GM21723 (cell line): Measurements from ENCODE around the gene FOXI3.

ENCODE experiments used
- ATAC-seq: cut with Tn5 transposase; IDR thresholded peaks from one replicate; pipeline ENCODE4 v1.9.1; 2021; ENCODE audit warnings: mild to moderate bottlenecking, moderate library complexity; ENCODE audit not compliant: unreplicated experiment

FOXI3 gene

DNA sequence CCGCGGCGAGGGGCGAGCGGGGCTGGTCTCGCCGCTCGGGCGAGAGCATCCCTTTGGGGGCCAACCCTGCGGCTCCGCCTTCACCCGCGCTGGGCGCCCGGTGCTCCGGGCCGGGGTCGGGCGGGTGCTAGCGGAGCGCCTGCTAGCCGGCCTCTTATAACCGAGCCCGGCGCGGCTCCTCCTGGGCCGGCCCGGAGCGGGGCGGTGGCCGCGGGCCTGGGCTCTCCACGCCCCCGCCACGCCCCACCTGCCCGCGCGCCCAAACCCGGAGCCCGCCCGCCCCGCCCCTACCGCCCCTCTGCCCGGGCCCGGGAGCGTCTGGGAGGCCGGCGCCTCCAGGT lies at the start of gene FOXI3:
Gene FOXI3, minus strand, starts transcription at position 129 of the 341 bp plus-strand sequence. CDS start 158 bp downstream, outside the sequence.
- ATAC-seq, result no peak

DNA sequence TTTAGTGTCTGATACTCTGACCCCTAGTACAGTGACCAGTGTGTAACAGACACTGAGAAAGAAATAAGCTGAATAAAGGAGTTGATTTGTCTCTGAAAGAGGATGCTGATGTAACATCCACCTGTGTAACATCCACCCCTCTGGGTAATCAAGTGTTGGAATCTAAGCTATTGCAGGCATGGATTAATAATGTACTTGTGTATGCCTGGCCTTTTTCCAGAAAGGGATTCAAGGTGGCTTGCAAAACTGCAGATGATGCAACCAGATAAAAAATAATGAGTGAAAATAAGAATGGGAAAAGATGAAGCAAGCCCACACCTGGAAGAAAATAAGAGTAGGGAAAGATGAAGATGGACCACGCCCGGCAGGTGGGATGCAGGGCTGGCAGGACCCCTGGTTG lies 48.2 kb upstream of the FOXI3 start:
- no peak for ATAC-seq

DNA sequence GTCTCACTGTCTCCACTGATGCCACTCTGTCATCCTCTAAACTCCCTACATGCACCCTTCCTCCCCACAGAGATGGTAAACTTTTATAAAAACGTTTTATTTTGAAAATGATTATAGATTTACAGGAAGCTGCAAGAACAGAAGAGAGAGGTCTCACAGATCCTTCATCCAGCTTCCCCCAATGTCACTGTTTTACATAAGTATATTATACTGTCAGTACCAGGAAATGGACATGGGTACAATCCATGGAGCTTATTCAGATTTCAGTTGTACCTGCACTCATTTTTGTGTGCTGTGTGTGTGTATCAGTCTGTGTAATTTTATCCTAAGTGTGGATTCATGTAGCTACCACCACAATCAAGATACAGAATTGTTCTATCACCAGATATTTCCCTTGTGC lies 46.7 kb upstream of the FOXI3 start:
- ATAC-seq, result no peak

DNA sequence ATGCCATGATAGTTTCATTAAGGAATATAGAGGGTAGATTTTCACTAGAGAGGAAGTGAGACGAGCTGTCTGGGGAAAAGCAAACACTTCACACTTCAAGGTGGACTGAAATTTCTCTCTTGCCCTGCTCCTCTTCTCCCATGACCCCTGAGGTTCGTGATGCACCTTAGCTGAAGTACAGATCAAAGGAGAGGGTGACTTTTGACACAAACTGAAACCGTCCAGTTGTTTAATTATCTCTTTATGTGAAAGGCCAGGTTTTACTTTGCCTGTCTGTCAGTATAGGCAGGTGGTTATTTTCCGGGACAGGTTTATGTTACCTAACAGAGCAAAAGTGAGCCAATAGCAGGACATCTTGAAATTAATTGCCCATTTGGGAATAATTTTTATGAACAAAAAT lies 41.0 kb upstream of the FOXI3 start:
- ATAC-seq, result no peak

DNA sequence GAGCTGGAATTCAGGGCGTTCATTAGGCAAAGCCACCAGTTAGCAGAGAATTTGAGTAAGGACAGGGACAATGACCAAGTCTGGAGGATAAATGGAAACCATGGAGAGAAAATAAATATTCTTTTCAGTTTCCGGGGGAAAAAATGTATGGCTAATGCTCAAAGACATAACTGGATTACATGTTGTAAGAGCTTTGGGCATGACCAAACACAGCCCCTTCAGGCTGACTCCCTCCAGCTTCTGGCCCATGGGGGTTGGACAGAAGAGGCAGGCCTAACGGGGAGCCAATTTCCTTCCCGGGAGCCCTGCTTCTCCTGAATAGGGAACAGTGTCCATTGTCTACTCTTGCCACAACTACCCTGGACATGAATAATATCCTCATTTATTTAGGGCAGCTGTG lies 39.5 kb upstream of the FOXI3 start:
- no peak for ATAC-seq

- ATAC-seq, result no peak
Measured at GRCh38 chr2:88489181-88489580, 36.7 kb upstream of the FOXI3 start.

DNA sequence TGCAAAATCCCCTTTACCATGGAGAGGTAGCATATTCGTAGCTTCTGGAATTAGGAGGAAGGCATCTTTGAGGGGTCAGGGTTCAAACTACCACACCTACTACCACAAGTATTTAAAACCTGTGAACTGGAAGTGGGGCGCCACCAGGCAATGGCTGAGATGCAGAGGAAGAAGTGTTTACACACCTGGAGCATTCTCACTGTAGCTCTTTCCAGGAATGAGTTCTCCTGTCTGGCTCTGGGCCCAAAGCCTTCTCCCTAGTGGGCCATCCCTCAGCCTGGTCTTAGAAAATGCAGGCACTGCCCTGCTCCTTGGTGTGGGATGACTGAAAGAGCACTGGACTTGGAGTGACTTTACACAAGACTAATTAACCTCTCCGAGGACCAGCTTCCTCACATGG lies 30.7 kb upstream of the FOXI3 start:
- no peak for ATAC-seq

- no peak for ATAC-seq
Measured at GRCh38 chr2:88481691-88482336, 29.3 kb upstream of the FOXI3 start.

DNA sequence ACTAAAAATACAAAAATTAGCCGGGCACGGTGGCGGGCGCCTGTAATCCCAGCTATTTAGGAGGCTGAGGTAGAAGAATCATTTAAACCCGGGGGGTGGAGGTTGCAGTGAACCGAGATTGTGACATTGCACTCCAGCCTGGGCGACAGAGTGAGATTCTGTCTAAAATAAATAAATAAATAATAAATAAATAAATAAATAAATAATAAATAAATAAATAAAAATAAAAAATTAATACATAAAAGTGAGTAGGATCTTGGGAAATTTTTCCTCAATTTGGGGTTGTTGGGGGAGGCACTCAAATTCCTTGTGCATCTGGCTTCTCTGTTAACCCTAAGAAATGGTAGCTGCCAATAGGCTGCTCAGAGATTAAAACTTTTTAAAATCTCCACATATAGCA lies 20.3 kb upstream of the FOXI3 start:
- ATAC-seq, result no peak

DNA sequence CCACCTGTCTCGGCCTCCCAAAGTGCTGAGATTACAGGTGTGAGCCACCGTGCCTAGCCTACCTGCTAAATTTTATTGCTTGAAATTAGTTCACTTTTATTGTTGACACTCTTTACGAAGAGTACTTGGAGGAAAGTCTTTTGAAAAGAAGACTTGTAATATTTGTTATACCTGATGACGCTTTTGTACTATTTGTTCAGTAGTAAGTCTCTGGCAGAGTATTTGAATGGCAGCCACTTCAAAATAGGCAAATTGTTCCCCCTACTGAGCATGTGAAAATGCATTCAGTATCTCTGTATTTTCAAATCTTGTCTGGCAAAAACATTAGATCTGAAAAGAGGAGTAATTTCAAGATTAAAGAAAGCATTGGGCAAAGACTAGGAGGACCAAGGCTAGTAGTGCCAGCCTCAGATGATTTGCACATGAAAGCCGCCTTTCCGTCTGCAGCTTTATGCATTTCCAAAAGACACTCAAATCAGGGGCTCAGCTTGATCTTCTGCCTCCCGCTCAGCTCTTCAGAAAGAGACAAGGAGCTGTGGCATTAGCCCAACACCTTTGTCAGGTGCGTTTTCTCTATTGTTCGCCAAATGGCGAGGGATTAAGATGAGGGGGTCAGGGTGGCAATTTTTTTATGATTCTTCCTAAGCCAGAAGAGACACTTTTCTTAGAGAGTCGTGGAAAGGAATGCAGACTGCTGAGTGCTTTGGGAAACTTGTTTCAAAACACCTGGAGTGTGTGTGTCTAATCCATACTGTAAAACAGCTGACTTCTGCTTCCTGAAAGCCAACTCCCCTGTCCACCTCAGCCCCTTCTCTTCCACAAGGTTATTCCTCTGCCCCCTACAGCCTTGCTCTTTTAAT lies 18.8 kb upstream of the FOXI3 start:
- ATAC-seq, result no peak

GRCh38 chr2:88469202-88470114 lies 17.0 kb upstream of the FOXI3 start:
- ATAC-seq, result no peak

DNA sequence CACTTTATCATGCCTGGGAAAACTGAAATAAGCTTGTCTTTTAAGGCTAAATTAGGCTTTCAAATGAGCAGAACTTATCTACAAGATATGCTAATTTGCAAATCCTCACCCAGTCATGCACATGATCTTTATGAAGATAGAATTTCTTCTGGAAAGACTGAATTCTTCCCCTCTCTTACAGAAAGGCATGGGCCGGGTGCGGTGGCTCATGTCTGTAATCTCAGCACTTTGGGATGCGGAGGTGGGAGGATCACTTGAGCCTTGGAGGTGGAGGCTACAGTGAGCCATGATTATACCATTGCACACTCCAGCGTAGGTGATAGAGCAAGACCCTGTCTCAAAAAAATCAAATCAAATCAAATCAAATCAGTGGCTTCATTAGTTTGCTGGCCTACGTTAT lies 11.7 kb upstream of the FOXI3 start:
- ATAC-seq, result no peak

- ATAC-seq, result no peak
Measured at GRCh38 chr2:88458633-88459032, 6.1 kb upstream of the FOXI3 start.

DNA sequence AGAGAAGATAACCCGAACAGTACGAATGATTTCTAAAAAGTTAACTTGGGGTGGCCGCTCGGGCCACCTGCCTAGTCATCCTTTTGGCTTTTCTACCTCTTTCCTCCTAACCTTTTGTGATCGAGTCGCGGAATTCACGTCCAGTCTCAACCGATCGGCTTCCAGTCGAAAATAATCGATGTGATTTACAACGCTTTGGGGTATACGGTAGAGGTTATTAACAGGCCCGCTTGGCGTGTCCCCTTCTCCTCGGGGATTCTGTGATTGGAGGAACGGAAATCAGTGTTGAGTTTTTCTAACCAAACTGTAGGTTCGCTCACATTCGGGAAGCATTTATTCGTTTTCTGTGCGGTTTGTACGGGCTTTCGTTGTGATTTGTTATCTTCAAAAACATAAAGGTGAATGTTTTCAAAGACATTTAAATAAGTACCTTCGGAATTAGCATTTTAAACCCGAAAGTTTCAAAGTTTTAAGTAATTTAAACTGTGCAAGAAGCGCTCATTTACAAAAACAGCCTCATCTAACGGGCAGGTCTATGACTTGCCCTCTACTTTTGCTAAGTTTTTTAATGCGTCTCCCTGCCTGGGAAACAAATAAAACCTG lies 588 bp upstream of the FOXI3 start:
- no peak for ATAC-seq

GRCh38 chr2:88451811-88452564 lies 505 bp downstream of the FOXI3 start:
- ATAC-seq, result no peak

DNA sequence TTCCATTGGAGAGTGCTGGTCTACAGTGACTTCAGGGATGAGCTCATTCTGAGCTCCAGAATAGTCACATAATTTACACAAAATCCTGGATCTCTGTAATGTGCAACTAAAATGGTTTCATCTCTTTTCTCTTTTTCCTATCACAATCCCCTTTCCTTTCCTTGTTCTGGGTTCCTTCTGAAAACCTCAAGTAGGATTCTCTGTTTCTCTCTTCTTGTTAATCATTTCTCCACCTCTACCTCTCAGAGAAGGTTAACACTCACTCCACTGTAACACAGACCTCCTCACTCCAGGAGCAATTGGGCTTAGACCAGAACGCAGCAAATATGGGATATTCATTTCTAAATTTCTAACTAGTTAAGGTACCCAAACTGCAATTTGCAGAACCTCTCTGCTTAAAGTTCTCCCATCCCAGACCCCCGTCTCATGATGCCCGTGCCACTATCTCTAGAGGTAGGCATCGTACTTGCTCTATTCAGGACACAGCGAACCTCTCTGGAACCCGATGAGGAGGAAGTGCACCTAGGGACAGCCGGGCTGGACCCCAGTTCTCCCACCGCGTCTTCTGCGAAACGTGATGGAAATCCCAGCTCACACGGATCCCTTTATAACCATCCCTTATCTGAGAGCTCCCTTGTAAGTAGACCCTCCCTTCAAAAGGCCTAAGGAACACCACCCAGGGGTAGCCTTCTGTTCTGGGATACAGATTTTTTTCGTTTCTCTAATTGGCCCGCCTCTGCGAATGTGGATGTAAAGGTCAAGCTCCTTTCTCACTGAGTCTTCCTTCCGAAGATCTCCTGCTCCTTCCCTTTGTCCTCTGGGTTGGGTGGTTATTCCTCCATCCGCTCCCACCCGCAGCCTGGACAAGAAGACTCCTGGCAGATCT lies 1.3 kb downstream of the FOXI3 start:
- ATAC-seq, result no peak

- ATAC-seq, result no peak
Measured at GRCh38 chr2:88450186-88450585, 2.3 kb downstream of the FOXI3 start.

GRCh38 chr2:88448248-88448647 lies 4.2 kb downstream of the FOXI3 start:
- ATAC-seq, result no peak

- no peak for ATAC-seq
Measured at GRCh38 chr2:88443353-88443938, 9.0 kb downstream of the FOXI3 start.
